GM12872 (cell line): ENCODE data around the gene THRAP3.

Experiments
- CTCF ChIP-seq: IDR thresholded peaks from 3 replicates; pipeline ENCODE4 v1.5.1; 2011; ENCODE audit warnings: low read depth, mild to moderate bottlenecking, low read length, moderate library complexity; ENCODE audit not compliant: insufficient read depth

Gene THRAP3

GRCh38 chr1:36223996-36224536 lies at the start of gene THRAP3:
Gene THRAP3 (plus strand): TSS chr1:36224443. CDS start chr1:36282564, 58,121 bp downstream.
- no peak for TF ChIP-seq CTCF

GRCh38 chr1:36174713-36175112 lies 49.5 kb upstream of the THRAP3 start:
- TF ChIP-seq CTCF = no peak

GRCh38 chr1:36175137-36176095 lies 48.8 kb upstream of the THRAP3 start:
- TF ChIP-seq CTCF = no peak

GRCh38 chr1:36176106-36176949 lies 47.9 kb upstream of the THRAP3 start:
- TF ChIP-seq CTCF = no peak

GRCh38 chr1:36177589-36178431 lies 46.4 kb upstream of the THRAP3 start:
- TF ChIP-seq CTCF = no peak

- TF ChIP-seq CTCF = no peak
Measured at GRCh38 chr1:36178471-36179219, 45.6 kb upstream of the THRAP3 start.
